Fibroblast of upper back skin (primary cell): ENCODE data around the gene INO80C.
"Not testable (repeated sequence)": the region's sequence is repeated elsewhere in the genome, so short reads cannot be mapped to it uniquely, and the experiment has no call there.

Experiments used
- DNase-seq: peaks from one replicate; pipeline ENCODE4 v3.0.0-alpha.2; 2013

INO80C gene

GRCh38 chr18:35512761-35513160, 15.0 kb upstream of the INO80C start:
- DNase-seq, result no peak

GRCh38 chr18:35511833-35512232, 14.1 kb upstream of the INO80C start:
- DNase-seq, result no peak

DNA sequence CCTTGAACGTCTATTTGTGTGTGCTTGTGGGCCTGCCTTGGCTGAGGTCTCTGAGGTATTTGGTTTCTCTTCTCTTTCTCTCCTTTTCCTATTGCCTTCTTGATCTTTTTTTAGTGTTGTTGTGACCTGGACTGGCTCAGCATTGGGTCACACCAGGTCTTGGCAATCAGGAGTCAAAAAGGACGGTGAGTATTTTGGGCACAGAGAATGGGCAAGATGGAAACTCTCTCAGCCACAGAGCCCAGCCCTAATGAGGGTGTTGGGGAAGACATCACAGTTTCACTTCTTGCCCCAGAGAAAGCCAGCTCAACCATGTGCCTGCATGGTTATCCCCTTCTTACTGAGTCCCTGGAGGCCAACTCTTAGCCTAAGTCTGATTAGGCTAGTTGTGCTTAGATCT, 13.7 kb upstream of the INO80C start:
- DNase-seq, result no peak

- DNase-seq, result peak; percentile 33
Measured at GRCh38 chr18:35510076-35510651, 12.4 kb upstream of the INO80C start.

GRCh38 chr18:35508746-35509338, 11.1 kb upstream of the INO80C start:
- DNase-seq, result no peak

- DNase-seq, result no peak
Measured at GRCh38 chr18:35508030-35508429, 10.3 kb upstream of the INO80C start.

- no peak for DNase-seq
Measured at GRCh38 chr18:35507623-35508022, 9.9 kb upstream of the INO80C start.

DNA sequence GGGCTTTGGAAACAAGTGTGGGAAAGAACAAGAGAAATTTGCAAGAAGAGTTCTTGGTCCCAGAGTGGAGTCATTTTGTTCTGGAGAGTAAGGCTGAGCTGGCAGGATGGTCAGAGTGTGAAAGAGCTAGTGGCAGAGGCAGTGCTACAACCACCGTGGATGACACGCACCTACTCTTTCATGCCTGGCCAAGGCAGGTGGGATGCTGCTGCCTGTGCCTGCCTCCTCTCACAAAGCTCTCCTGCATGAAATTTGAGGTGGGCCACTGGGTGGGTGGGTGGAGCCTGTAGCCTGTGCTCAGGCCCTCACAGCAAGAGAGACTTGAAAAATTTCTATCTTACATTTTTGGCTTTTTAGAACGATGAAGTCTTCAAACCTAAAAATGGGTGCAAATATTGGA, 9.4 kb upstream of the INO80C start:
- DNase-seq, result no peak

- DNase-seq, result no peak
Measured at GRCh38 chr18:35506024-35506712, 8.4 kb upstream of the INO80C start.

- no peak for DNase-seq
Measured at GRCh38 chr18:35504996-35505395, 7.2 kb upstream of the INO80C start.

- DNase-seq, result no peak
Measured at GRCh38 chr18:35502052-35502451, 4.3 kb upstream of the INO80C start.

- no peak for DNase-seq
Measured at GRCh38 chr18:35501369-35501768, 3.6 kb upstream of the INO80C start.

DNA sequence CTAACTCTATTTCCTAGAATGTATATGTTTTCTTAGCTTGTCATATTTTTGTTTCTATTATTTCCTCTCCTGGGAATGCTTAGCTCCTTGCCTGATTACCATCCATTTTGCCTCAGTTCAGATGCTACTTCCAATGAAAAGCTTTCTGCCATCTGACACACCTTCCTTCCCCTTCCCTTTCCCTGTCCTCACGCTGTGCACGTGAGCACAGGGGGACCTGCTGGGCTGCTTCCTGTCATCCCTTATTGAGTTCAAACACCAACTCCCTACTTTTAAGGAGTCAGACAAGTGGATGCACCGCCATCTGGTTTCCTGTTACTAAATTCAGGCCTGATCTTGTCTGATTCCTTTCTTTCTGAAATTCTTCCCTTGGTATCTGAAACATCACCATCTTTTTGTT, 2.4 kb upstream of the INO80C start:
- DNase-seq, result no peak

DNA sequence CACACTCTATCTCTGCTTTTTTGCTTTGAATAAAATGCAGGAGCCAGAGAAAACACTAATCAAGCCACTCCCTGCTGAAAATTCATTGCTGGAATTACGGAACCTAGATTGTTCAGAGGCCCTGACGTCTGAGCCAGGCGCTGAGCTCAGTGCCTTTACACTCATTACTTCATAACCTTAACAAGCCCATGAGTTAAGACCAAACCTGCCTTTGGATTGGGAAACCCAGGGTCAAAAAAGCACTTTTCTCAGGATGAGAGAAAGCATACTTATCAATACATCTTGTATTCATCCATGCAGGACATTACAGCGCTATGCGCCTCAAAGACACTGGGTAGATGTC, 762 bp downstream of the INO80C start:
- DNase-seq, result no peak

GRCh38 chr18:35495536-35496314, 2.0 kb downstream of the INO80C start:
- DNase-seq, result no peak

DNA sequence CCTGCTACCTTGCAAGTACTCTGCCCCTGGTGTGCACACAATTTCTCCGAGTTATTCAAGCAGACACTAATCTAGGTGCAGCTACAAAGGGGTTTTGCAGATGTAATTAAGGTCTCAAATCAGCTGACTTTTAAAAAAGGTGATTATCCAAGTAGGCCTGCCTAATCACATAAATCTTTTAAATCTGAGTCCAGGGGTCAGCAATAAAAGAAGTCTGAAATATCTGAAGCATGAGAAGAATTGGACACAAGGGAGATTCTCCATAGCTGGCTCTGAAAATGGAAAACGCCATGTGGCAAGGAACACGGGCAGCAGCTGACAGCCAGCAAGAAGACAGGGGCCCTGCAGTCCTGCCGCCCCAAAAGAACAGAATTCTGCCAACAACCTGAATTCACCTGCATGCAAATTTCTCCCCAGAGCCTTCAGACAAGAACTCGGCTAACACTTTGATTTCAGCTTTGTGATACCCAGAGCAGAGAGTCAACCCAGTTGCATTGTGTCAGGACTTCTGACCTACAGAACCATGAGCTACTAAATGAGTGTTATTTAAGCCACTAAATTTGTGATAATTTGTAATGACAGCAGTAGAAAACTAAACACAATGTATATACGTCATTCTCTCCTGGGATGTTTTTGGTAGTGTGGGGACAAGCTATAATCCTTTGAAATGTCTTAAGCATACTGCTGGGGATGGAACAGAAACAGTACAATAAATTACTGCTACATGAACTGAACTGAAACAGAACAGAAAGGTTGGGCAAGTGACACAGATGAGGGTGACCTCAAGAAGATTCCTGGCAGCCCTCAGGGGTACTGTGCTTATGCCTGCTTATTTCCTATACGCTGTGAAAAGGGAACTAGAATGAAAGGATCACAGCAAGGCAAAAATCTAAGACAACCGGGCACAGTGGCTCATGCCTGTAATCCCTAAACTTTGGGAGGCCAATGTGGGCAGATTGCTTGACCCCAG, 3.2 kb downstream of the INO80C start:
- DNase-seq, result no peak

- no peak for DNase-seq
Measured at GRCh38 chr18:35491700-35492077, 6.1 kb downstream of the INO80C start.

- no peak for DNase-seq
Measured at GRCh38 chr18:35490894-35491699, 6.7 kb downstream of the INO80C start.

GRCh38 chr18:35489913-35490490, 7.8 kb downstream of the INO80C start:
- no peak for DNase-seq

- not testable (repeated sequence) for DNase-seq
Measured at GRCh38 chr18:35489281-35489680, 8.5 kb downstream of the INO80C start.

DNA sequence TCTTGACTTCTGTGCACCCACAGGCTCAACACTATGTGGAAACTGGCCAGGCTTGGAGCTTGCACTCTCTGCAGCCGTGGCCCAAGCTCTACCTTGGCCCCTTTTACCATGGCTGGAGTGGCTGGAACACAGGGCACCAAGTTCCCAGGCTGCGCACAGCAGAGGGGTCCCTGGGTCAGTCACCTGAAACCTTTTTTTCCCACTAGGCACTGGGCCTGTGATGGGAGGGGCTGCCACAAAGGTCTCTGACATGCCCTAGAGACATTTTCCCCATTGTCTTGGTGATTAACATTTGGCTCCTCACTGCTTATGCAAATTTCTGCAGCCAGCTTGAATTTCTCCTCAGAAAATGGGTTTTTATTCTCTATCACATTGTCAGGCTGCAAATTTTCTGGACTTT, 9.4 kb downstream of the INO80C start:
- DNase-seq, result not testable (repeated sequence)
